Kidney (tissue), 14 donors: ENCODE results near the gene SLC38A7. TPM values are rescaled to one million over a fixed set of nuclear protein-coding genes. Genes with fewer than 3 reads are reported as not detected.

Experiments
- DNase-seq, 5 donors: peaks; one replicate each; pipeline ENCODE4 v3.0.0-alpha.2; 2013 to 2020
- FAIRE-seq: peaks from 2 replicates; lab custom pipeline; 2012; peaks lifted over from hg19 to GRCh38; lab: Jason Lieb, UNC
- H3K27ac ChIP-seq, 2 donors: one replicate each; pipeline ENCODE4 v1.7.0; 2013; ENCODE audit warnings: low read depth in 2 of 2, low read length in 2 of 2, inconsistent platforms in 1 of 2
- H3K27me3 ChIP-seq: one replicate; pipeline ENCODE4 v1.7.1; 2013; ENCODE audit warnings: low read length, inconsistent platforms; ENCODE audit not compliant: control insufficient read depth, insufficient read depth
- H3K36me3 ChIP-seq, 3 donors: one replicate each; pipeline versions ENCODE4 v1.7.0 to v1.7.1; 2013; ENCODE audit warnings: low read length in 3 of 3, control low read depth in 1 of 3, inconsistent platforms in 1 of 3; ENCODE audit not compliant: insufficient read depth in 3 of 3, control insufficient read depth in 2 of 3
- H3K4me1 ChIP-seq, 3 donors: one replicate each; pipeline versions ENCODE4 v1.7.0 to v1.7.1; 2013; ENCODE audit warnings: low read length in 3 of 3, inconsistent platforms in 1 of 3, low read depth in 1 of 3; ENCODE audit not compliant: control insufficient read depth in 2 of 3, insufficient read depth in 2 of 3
- H3K4me3 ChIP-seq, 3 donors: one replicate each; pipeline versions ENCODE4 v1.7.0 to v1.8.1; 2013; ENCODE audit warnings: low read length in 3 of 3, control low read depth in 1 of 3, inconsistent platforms in 1 of 3
- H3K9ac ChIP-seq, 3 donors: one replicate each; pipeline versions ENCODE4 v1.7.0 to v1.7.1; 2013; ENCODE audit warnings: low read length in 3 of 3, control low read depth in 1 of 3, inconsistent platforms in 1 of 3
- H3K9me3 ChIP-seq, 3 donors: one replicate each; pipeline versions ENCODE4 v1.7.0 to v1.7.1; 2013; ENCODE audit warnings: low read length in 3 of 3, control low read depth in 1 of 3, inconsistent platforms in 1 of 3; ENCODE audit not compliant: control insufficient read depth in 2 of 3, insufficient read depth in 1 of 3
- intact Hi-C: fragments of 100-400 bp; cut with DNase I; formaldehyde crosslinking; loops from one replicate; pipeline ENCODE4 v1.11.1; 2022
- polyA plus RNA-seq: library from polyadenylated mRNA; stranded (reverse); fragments of 350-450 nt; fragmentation: Illumina TruSeq; extraction: RNeasy Lipid Tissue Mini Kit (QIAGEN cat#74804); gene quantifications from one replicate; pipeline ENCODE4 v1.2.3, GENCODE V29; 2014; ENCODE audit warnings: low read depth, low replicate concordance; ENCODE audit not compliant: insufficient read depth
- total RNA-seq: library from RNA; stranded (reverse); fragmentation: NEBNext Ultra II Directional; extraction: Animal tissue kit (Norgen Biotek cat#: 25700); gene quantifications from one replicate; pipeline ENCODE4 v1.2.1, GENCODE V29; 2021
- TF ChIP-seq, protein P1 (sequence below): IDR thresholded peaks from 3 replicates; pipeline ENCODE4 v1.5.1; 2012; ENCODE audit warnings: mild to moderate bottlenecking, moderate library complexity, borderline replicate concordance; ENCODE audit not compliant: insufficient read depth; ENCODE audit errors: extremely low read depth
- donor health status: control.
- donor health status: control.
- donor health status: control.
- donor health status: control.
- donor health status: control.
- donor health status: DM: yes; HTN: yes; CAD: no.
- donor health status: Normal renal cell carcinoma (clear cell type).

SLC38A7 gene
- total and polyA plus RNA-seq, 2 donors from 2014 or later: 8.2 to 22.7 TPM

DNA sequence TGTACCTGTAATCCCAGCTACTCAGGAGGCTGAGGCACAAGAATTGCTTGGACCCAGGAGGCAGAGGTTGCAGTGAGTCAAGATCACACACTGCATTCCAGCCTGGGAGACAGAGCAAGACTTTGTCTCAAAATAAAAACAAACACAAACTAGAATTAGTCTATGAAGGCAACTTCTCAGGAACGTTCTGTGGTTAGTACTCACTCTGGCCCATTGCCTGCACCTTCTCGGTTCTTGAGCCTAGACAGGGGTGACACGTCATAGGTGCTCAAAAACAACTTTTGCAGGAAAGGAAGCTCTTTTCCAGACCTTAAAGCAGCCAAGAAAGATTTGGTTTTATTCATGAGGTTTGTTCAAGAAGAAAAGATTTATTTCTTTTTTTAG, 32.6 kb downstream of the SLC38A7 start:
- H3K9me3 ChIP-seq: no peaks in the 10 kb centered on the region
- FAIRE-seq (no peak), DNase-seq (no peak)
- H3K36me3 ChIP-seq: no peaks in the 10 kb centered on the region
- H3K4me1 ChIP-seq: peaks cover 0 to 2% (median 0%) of the 10 kb centered on the region in 3 donors
- intact Hi-C loops: no loop called here
- H3K9ac ChIP-seq: no peak overlapping the region
- no peak overlapping the region for H3K27ac ChIP-seq
- TF ChIP-seq, protein P1, sequence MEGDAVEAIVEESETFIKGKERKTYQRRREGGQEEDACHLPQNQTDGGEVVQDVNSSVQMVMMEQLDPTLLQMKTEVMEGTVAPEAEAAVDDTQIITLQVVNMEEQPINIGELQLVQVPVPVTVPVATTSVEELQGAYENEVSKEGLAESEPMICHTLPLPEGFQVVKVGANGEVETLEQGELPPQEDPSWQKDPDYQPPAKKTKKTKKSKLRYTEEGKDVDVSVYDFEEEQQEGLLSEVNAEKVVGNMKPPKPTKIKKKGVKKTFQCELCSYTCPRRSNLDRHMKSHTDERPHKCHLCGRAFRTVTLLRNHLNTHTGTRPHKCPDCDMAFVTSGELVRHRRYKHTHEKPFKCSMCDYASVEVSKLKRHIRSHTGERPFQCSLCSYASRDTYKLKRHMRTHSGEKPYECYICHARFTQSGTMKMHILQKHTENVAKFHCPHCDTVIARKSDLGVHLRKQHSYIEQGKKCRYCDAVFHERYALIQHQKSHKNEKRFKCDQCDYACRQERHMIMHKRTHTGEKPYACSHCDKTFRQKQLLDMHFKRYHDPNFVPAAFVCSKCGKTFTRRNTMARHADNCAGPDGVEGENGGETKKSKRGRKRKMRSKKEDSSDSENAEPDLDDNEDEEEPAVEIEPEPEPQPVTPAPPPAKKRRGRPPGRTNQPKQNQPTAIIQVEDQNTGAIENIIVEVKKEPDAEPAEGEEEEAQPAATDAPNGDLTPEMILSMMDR: no peak
- no peak overlapping the region for H3K4me3 ChIP-seq
- no peaks in the 10 kb centered on the region for H3K27me3 ChIP-seq

DNA sequence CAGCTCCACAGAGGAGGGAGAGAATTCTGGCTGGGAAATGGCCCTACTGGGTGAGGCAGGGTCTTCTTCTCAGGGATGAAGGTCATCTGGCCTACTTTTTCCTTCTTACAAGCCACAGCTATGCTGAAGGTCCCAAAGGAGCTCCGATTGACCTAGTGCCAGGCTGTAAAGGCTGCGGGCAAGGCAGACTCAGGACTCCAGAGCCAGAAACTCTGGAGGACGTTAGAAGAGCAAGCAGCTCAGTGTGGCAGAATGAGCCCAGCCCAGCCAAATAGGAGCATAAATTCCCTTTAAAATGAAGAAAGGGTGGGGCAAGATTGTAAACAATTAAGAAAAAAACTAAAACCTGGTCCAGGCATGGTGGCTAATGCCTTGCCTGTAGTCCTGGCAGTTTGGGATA, 34.9 kb downstream of the SLC38A7 start:
- Histone ChIP-seq H3K36me3 (no peaks in the 10 kb centered on the region), H3K9ac (no peak overlapping the region), H3K27me3 (no peaks in the 10 kb centered on the region), H3K9me3 (no peaks in the 10 kb centered on the region), H3K4me3 (no peak overlapping the region), H3K4me1 (no peaks in the 10 kb centered on the region), H3K27ac (no peak overlapping the region)
- DNase-seq (no peak), FAIRE-seq (no peak)
- intact Hi-C loops: no loop called here
- TF ChIP-seq, protein P1: no peak

- Histone ChIP-seq H3K9ac (no peak overlapping the region), H3K27me3 (no peaks in the 10 kb centered on the region), H3K9me3 (no peaks in the 10 kb centered on the region), H3K27ac (no peak overlapping the region), H3K36me3 (no peaks in the 10 kb centered on the region), H3K4me3 (no peak overlapping the region), H3K4me1 (no peaks in the 10 kb centered on the region)
- FAIRE-seq (no peak), DNase-seq (no peak)
- TF ChIP-seq, protein P1: no peak
- intact Hi-C loops: no loop called here
Observed at GRCh38 chr16:58647107-58647506, 37.5 kb downstream of the SLC38A7 start.
